ENCODE data around the gene CACNA2D4. TPM values are rescaled to one million over a fixed set of nuclear protein-coding genes. Genes with fewer than 3 reads are reported as not detected.
A peak's percentile ranks its signal among the peaks of the same experiment; 100 is the strongest.

The CACNA2D4 gene
- polyA plus RNA-seq, 3 donors = 17.8 to 87.7 (median 22.1) TPM

DNA sequence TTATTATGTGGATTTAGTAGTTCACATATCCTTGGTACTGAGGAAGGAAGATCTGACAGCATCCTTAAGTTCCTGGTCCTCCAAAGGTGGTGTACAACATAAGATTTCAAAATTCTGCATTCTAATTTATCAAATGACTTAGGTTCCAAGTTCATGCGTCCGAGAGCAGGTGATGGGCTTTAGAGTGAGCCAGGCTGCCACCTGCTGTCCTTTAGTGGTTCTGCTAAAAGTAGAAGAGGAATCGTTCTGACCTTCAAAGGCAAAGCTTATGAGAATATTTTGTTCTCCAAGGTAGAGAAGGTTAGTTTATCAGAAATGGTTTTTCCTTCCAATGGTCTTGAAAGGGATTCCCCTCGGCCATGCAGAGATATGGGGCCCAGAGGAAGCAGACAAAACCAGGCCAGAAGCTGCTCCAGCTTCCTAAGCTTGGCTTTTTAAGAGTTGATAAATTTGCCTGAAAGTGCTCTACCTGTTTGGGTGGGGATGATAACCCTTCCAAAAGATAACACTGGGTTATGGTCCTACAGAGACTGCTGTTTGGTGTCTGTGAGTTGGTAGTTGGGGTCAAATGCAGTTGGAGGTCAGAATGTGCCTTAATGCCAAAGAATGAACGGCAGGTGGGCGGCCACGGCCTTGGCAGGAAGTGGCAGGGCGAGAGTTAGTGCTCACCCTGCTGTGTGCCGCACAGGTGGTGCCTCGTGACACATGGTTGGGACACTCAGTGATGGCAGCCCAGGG is 127.2 kb downstream of the CACNA2D4 start:
- Histone ChIP-seq H3K4me1 (ENCODE audit: control insufficient read depth in 1 of 2, insufficient read depth in 2 of 2, low read length in 2 of 2) (peaks cover 7 to 9% of the 10 kb centered on the region in 2 donors), H2AFZ (ENCODE audit: insufficient read depth, low read depth, low read length, poor library complexity, severe bottlenecking) (no peak overlapping the region), H3K79me2 (ENCODE audit: insufficient read depth, low read length) (peaks cover 2% of the 10 kb centered on the region), H3K27ac (ENCODE audit: low read depth in 1 of 2, low read length in 2 of 2) (no peak overlapping the region), H3K4me2 (replicated peaks; ENCODE audit: extremely low read depth, low read length, poor library complexity, severe bottlenecking) (no peak overlapping the region), H3K9ac (ENCODE audit: insufficient read depth, low read length, poor library complexity, severe bottlenecking) (no peak overlapping the region), H3K4me3 (replicated peaks in 1 of 3; ENCODE audit: low read depth in 2 of 3, low read length in 3 of 3) (no peak overlapping the region), H3K9me3 (replicated peaks in 1 of 2; ENCODE audit: control insufficient read depth in 1 of 2, insufficient read depth in 1 of 2, low read length in 2 of 2) (no peaks in the 10 kb centered on the region), H3K36me3 (replicated peaks in 1 of 2; ENCODE audit: control insufficient read depth in 1 of 2, insufficient read depth in 2 of 2, low read length in 2 of 2) (peaks cover 16 to 27% of the 10 kb centered on the region in 2 donors), H3K27me3 (ENCODE audit: control insufficient read depth in 2 of 2, insufficient read depth in 2 of 2, low read length in 2 of 2) (no peaks in the 10 kb centered on the region), H4K20me1 (ENCODE audit: insufficient read depth, low read length) (no peaks in the 10 kb centered on the region)
- H3K4me1 Mint-ChIP-seq = peaks cover 21% of the 10 kb centered on the region
- TF ChIP-seq, protein P1, sequence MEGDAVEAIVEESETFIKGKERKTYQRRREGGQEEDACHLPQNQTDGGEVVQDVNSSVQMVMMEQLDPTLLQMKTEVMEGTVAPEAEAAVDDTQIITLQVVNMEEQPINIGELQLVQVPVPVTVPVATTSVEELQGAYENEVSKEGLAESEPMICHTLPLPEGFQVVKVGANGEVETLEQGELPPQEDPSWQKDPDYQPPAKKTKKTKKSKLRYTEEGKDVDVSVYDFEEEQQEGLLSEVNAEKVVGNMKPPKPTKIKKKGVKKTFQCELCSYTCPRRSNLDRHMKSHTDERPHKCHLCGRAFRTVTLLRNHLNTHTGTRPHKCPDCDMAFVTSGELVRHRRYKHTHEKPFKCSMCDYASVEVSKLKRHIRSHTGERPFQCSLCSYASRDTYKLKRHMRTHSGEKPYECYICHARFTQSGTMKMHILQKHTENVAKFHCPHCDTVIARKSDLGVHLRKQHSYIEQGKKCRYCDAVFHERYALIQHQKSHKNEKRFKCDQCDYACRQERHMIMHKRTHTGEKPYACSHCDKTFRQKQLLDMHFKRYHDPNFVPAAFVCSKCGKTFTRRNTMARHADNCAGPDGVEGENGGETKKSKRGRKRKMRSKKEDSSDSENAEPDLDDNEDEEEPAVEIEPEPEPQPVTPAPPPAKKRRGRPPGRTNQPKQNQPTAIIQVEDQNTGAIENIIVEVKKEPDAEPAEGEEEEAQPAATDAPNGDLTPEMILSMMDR (IDR thresholded peaks at IDR 0.05) = peak; percentile 88
- WGBS (ENCODE audit: insufficient coverage) = 42% methylated on average over 6 of the region's 10 CpGs
- peak; percentile 56 to 67 (median 66) for DNase-seq
- H3K27ac Mint-ChIP-seq = peak overlapping the region in 2 of 7 donors; percentile 31 to 61
- no peaks in the 10 kb centered on the region for H3K9me3 Mint-ChIP-seq
- no peak overlapping the region for H3K4me3 Mint-ChIP-seq
- H3K36me3 Mint-ChIP-seq = peaks cover 14 to 23% of the 10 kb centered on the region in 2 donors
- no peaks in the 10 kb centered on the region for H3K27me3 Mint-ChIP-seq (ENCODE audit: low read depth in 3 of 3)
- intact Hi-C loops (cut with micrococcal nuclease) = loop anchor here in 1 of 2 donors (1.0 kb wide), 1 partner anchor 138 kb away; no protein-coding TSS in a partner anchor

DNA sequence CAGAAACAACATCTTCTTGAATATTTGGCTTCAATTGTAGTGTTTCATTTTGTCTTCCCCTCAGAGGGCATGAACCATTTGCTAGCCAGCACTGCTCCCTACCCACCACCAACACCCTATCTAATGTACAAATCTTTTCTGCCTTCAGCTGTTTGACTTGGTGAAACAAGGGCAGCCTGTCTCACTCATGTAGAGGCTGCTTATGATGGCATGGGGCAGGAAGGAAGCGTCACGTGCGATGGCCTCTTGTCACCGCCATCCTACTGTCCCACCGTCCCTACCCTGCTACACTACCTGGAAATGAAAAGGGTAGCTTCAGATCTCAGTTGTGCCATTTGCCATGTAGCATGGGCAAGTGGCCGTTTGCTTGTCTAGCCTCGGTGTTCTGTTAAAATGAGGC is 128.0 kb downstream of the CACNA2D4 start:
- Mint-ChIP-seq H3K4me3 (peak overlapping the region in 1 of 2 donors; percentile 21), H3K36me3 (peaks cover 21 to 31% of the 10 kb centered on the region in 2 donors), H3K27ac (no peak overlapping the region), H3K27me3 (ENCODE audit: low read depth in 3 of 3) (no peaks in the 10 kb centered on the region), H3K9me3 (no peaks in the 10 kb centered on the region), H3K4me1 (peaks cover 15% of the 10 kb centered on the region)
- 20% methylated on average over 1 of the region's 7 CpGs for WGBS (ENCODE audit: insufficient coverage)
- Histone ChIP-seq H3K9me3 (replicated peaks in 1 of 2; ENCODE audit: control insufficient read depth in 1 of 2, insufficient read depth in 1 of 2, low read length in 2 of 2) (no peaks in the 10 kb centered on the region), H3K4me3 (replicated peaks in 1 of 3; ENCODE audit: low read depth in 2 of 3, low read length in 3 of 3) (no peak overlapping the region), H3K27ac (ENCODE audit: low read depth in 1 of 2, low read length in 2 of 2) (no peak overlapping the region), H3K4me1 (ENCODE audit: control insufficient read depth in 1 of 2, insufficient read depth in 2 of 2, low read length in 2 of 2) (peaks cover under 1 to 2% of the 10 kb centered on the region in 2 donors), H3K9ac (ENCODE audit: insufficient read depth, low read length, poor library complexity, severe bottlenecking) (no peak overlapping the region), H3K79me2 (ENCODE audit: insufficient read depth, low read length) (no peaks in the 10 kb centered on the region), H2AFZ (ENCODE audit: insufficient read depth, low read depth, low read length, poor library complexity, severe bottlenecking) (no peak overlapping the region), H3K4me2 (replicated peaks; ENCODE audit: extremely low read depth, low read length, poor library complexity, severe bottlenecking) (no peak overlapping the region), H3K36me3 (replicated peaks in 1 of 2; ENCODE audit: control insufficient read depth in 1 of 2, insufficient read depth in 2 of 2, low read length in 2 of 2) (peaks cover 24 to 35% of the 10 kb centered on the region in 2 donors), H3K27me3 (ENCODE audit: control insufficient read depth in 2 of 2, insufficient read depth in 2 of 2, low read length in 2 of 2) (no peaks in the 10 kb centered on the region), H4K20me1 (ENCODE audit: insufficient read depth, low read length) (no peaks in the 10 kb centered on the region)
- TF ChIP-seq, protein P1 (IDR thresholded peaks at IDR 0.05) = no peak
- no peak for DNase-seq
- intact Hi-C loops (cut with micrococcal nuclease) = no loop called here
